ENCODE measurements around the gene NHERF1.

The NHERF1 gene

GRCh38 chr17:74815067-74815466, 66.6 kb downstream of the NHERF1 start:
- DNase-seq = no peak

DNA sequence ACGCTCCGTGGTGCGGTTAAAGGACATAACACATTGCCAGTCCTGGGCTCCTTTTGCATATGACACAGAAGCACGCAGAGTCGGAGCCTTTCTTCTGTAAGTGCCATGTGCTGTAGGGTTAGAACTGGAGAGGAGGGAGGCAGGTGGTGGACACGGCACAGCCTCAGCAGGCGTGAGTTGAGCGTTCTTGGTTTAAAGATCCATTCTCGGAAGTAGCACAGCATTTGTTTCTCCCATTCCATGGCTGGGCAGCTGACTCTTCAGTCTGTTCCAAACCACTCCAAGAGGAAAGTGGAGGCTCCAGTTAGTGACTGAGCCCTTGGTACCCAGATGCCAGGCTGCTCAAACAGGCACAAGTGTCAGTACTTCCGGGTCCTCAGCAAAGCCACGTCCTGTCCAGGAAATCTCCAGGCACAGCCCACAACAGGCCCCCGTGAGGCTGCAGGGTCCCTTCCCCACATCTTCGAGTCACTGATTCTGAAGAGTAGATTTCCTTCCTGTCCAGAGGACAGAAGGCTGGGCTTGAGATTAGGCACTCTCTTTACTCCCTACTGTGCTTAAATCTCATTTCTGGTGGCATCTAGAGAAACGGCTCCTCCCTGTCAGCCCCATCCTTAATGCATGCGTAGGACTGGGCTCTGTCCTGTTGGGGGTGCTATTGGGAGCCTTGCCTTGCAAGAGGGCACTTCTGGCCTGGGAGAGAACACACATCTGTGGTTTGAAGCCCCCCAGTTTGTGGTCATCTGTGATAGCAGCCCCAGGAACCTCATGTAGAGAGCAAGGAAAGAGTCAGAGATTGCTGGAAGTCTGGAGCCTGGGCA, 67.3 kb downstream of the NHERF1 start:
- no peak for DNase-seq

- no peak for DNase-seq
Observed at GRCh38 chr17:74816905-74817620, 68.6 kb downstream of the NHERF1 start.

DNA sequence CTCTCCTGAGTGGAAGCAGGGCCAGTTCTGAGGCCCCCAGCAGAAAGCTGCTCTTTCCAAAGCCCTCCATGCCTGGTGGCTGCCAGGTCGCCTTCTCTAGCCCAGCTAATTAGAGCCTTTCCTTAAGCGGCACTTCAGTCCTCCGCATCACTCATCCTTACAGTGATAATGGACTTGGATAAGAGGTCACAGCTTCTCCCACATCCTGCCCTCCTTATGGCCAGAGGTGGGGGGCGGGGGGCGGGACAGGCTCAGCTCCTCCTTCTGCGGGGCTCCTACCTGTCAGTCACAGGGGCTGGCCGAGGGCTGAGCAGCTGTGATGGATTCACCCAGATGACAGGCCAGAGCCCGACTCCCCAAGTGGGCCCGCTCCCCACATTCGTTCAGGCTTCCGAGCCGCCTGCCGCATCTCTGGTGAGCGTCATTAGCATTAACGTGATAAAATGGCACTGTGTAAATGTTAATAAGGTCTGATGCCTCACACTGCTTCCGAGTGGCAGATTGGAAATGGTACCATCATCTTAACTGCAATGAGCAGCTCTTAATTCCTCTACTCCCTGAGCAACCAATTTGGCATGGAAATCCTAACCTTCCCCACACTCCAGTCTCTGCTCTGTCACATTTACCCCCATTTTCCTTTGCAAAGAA, 70.0 kb downstream of the NHERF1 start:
- DNase-seq = no peak

All from 8988T (cell line).